GM12878 (cell line): ENCODE results near the gene ACSF3.
"Not testable (repeated sequence)": the region's sequence is repeated elsewhere in the genome, so short reads cannot be mapped to it uniquely, and the experiment has no call there.

Experiments
- BCL11A ChIP-seq: IDR thresholded peaks from 2 replicates; pipeline ENCODE4 v1.6.1; 2011; ENCODE audit warnings: low read depth, low read length
- POU2F2 ChIP-seq: IDR thresholded peaks from 3 replicates; pipeline ENCODE4 v1.6.1; 2011; ENCODE audit warnings: low read depth, mild to moderate bottlenecking, low read length, borderline replicate concordance
- TARDBP ChIP-seq: IDR thresholded peaks from 2 replicates; pipeline ENCODE4 v1.6.1; 2016; ENCODE audit warnings: borderline replicate concordance

DNA sequence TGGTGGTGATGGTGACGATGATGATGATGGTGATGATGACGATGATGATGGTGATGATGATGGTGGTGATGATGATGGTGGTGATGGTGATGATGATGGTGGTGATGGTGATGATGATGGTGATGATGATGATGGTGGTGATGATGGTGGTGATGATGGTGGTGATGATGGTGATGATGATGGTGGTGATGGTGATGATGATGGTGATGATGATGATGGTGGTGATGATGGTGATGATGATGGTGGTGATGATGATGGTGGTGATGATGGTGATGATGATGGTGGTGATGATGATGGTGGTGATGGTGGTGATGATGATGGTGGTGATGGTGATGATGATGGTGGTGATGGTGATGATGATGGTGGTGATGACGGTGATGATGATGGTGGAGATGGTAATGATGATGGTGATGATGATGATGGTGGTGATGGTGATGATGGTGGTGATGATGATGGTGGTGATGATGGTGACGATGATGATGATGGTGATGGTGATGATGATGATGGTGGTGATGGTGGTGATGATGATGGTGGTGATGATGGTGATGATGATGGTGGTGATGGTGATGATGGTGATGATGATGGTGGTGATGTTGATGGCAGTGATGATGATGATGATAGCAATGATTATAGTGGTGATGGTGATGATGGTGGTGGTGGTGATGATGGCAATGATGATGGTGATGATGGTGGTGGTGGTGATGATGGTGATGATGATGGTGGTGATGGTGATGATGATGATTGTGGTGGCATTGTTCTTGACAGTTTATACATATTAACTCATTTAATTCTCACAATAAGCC is 24.6 kb upstream of the ACSF3 start:
- TF ChIP-seq BCL11A, TARDBP, POU2F2: not testable (repeated sequence)
